SH-SY5Y (cell line): Measurements from ENCODE around the gene FBP2.

ENCODE experiments used
- GATA2 ChIP-seq: IDR thresholded peaks from 2 replicates; pipeline ENCODE4 v1.6.1; 2011; ENCODE audit warnings: mild to moderate bottlenecking, low read depth, low read length
- GATA3 ChIP-seq: IDR thresholded peaks from 2 replicates; pipeline ENCODE4 v1.6.1; 2011; ENCODE audit warnings: low read depth, mild to moderate bottlenecking, low read length, moderate library complexity

GRCh38 chr9:94554439-94555331 lies 38.9 kb downstream of the FBP2 start, which contains the start of gene PCAT7:
- no peak for TF ChIP-seq GATA3
- no peak for TF ChIP-seq GATA2
